Large intestine (tissue), 3 donors: Measurements from ENCODE around the gene CXCR4. TPM values are rescaled to one million over a fixed set of nuclear protein-coding genes. Genes with fewer than 3 reads are reported as not detected.
"Not testable (repeated sequence)": the region's sequence is repeated elsewhere in the genome, so short reads cannot be mapped to it uniquely, and the experiment has no call there.

ENCODE experiments used
- DNase-seq, 2 donors: peaks; one replicate each; pipeline versions ENCODE4 v3.0.0 to v3.0.0-alpha.2; 2013
- H3K27ac ChIP-seq: one replicate; pipeline ENCODE4 v1.5.1; 2013; ENCODE audit warnings: low read length
- H3K27me3 ChIP-seq: 2 replicates; pipeline ENCODE4 v1.6.1; 2013; ENCODE audit warnings: low read length; ENCODE audit not compliant: control insufficient read depth, insufficient read depth
- H3K36me3 ChIP-seq: 2 replicates; pipeline ENCODE4 v1.6.1; 2013; ENCODE audit warnings: low read length; ENCODE audit not compliant: control insufficient read depth, insufficient read depth
- H3K4me1 ChIP-seq: one replicate; pipeline ENCODE4 v1.6.1; 2013; ENCODE audit warnings: low read length; ENCODE audit not compliant: control insufficient read depth, insufficient read depth
- H3K4me3 ChIP-seq: one replicate; pipeline ENCODE4 v1.5.1; 2013; ENCODE audit warnings: low read length
- H3K9me3 ChIP-seq: one replicate; pipeline ENCODE4 v1.6.1; 2013; ENCODE audit warnings: mild to moderate bottlenecking, low read depth, low read length, moderate library complexity; ENCODE audit not compliant: control insufficient read depth
- WGBS: methylation state at CpG from one replicate; pipeline ENCODE4 v1.1.5; 2013; ENCODE audit warnings: low lambda C conversion rate; ENCODE audit not compliant: insufficient coverage; 5-methylcytosine and 5-hydroxymethylcytosine counted together
- polyA plus RNA-seq: library from polyadenylated mRNA; unstranded; fragments of 120-200 nt; gene quantifications from one replicate; pipeline ENCODE4 v1.2.1, GENCODE V29; 2013

The CXCR4 gene
- polyA plus RNA-seq, 1 donor: 17.8 TPM

DNA sequence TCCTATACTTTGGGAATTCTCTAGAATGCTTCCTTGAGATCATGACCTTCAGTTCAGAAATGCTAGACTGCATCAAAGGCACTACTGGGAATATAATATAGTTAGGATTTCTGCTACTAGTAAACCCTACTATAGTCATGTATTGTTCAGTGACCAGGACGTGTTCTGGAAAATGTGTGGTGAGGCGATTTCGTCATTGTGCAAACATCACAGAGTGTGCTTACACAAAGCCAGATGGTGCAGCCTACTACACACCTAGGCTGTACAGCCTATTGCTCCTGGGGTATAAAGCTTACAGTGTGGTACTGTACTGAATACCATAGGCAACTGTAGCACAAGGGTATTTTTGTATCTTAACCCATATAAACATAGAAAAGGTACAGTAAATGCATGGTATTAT lies 13.0 kb downstream of the CXCR4 start:
- Histone ChIP-seq H3K9me3 (no peaks in the 10 kb centered on the region), H3K36me3 (no peaks in the 10 kb centered on the region), H3K27me3 (peaks cover 4% of the 10 kb centered on the region), H3K27ac (no peak overlapping the region), H3K4me1 (no peaks in the 10 kb centered on the region), H3K4me3 (no peak overlapping the region)
- no CpG with 5 or more reads among the region's 3 CpGs for whole genome bisulfite sequencing
- DNase-seq: peak in 1 of 2 donors; percentile 22

DNA sequence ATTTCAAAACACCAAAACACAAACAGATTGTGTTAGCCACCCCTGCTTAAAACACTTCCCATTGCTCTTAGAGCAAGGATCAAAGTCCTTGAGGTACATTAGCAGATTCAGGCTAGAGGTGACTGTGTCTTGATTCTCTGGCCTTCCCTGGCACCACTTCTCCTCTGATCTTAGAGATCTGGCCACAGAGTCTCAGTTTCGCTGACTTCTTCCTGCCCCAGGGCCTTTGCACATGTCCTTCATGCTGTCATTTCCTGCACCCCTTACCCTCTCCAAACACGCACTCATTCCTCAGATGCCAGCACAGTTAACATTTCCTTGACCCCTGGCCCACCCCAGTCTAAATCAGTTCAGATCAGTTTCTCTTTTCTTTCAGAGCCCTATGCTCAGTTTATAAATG lies 16.9 kb downstream of the CXCR4 start:
- no peak overlapping the region for H3K4me3 ChIP-seq
- H3K9me3 ChIP-seq: no peaks in the 10 kb centered on the region
- WGBS: 100% methylated on average over 1 of the region's 2 CpGs
- H3K27me3 ChIP-seq: peaks cover 2% of the 10 kb centered on the region
- no peak for DNase-seq
- no peaks in the 10 kb centered on the region for H3K36me3 ChIP-seq
- no peak overlapping the region for H3K27ac ChIP-seq
- no peaks in the 10 kb centered on the region for H3K4me1 ChIP-seq

DNA sequence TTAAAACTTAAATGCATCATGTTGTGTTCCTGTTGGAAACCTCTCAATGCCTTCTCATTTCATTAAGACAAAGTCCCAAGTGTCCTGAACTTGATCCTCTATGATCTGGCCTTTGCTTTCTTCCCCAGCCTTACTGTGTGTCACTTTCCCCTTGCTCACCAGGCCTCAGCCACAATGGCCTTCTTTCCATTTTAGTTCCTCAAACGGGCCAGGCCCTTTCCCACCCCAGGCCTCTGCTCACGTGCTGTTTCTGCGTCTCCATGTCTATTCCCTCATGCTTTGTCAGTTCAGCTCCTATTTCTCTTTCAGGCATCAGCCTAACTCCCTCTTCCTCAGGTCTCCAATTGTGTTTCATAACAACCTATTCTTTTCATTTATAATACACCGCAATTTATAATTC lies 19.5 kb downstream of the CXCR4 start:
- 100% methylated on average over 1 of the region's 4 CpGs for WGBS
- no peaks in the 10 kb centered on the region for H3K9me3 ChIP-seq
- H3K4me3 ChIP-seq: no peak overlapping the region

DNA sequence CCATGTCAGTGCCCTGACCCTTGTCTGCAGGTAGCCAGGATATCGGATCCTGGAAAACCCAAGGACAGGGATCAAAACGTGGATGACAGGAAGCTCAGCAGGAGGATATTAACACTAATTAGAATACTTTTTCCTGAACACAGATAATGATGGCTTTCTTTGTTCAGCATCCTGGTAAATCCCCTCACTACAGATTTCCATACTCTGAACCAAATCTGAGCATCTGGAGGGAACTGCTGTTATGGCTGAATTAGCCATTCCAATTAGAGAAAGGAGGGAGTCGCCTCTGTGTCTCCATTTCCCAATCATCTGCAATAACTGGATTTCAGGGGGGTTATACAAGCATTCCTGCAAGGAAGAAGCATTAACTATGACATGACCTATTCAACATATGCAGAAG lies 24.4 kb downstream of the CXCR4 start:
- no peak for DNase-seq
- H3K4me1 ChIP-seq: no peaks in the 10 kb centered on the region
- no peaks in the 10 kb centered on the region for H3K9me3 ChIP-seq
- WGBS: 20% methylated on average over 1 of the region's 3 CpGs
- H3K4me3 ChIP-seq: no peak overlapping the region
- H3K27ac ChIP-seq: no peak overlapping the region
- no peaks in the 10 kb centered on the region for H3K27me3 ChIP-seq
- H3K36me3 ChIP-seq: no peaks in the 10 kb centered on the region

More for the DNA sequence above, 19.5 kb downstream of the CXCR4 start:
- no peaks in the 10 kb centered on the region for H3K4me1 ChIP-seq
- H3K27ac ChIP-seq: no peak overlapping the region
- DNase-seq: no peak
- no peaks in the 10 kb centered on the region for H3K36me3 ChIP-seq
- H3K27me3 ChIP-seq: peaks cover 2% of the 10 kb centered on the region

DNA sequence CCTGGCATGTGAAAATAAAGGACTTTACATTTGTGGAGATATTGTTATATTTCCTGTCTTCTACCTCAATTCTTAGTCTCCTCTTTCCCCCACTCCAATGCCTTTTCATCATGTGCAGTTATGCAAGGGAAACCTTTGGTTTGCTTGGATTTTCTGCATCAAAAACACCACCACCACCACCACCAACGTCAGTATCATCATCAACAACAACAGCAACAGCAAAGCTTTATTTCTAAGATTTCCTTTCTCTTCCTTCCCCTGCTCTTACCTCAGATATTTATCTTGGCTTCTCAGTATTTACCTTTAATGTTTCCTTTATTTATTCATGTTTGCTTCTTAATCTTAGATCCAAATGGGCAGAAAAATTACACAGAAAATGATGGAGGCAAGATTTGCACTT lies 26.1 kb downstream of the CXCR4 start:
- H3K36me3 ChIP-seq: no peaks in the 10 kb centered on the region
- no peak overlapping the region for H3K27ac ChIP-seq
- DNase-seq: no peak
- H3K4me3 ChIP-seq: no peak overlapping the region
- peaks cover 3% of the 10 kb centered on the region for H3K9me3 ChIP-seq
- 50% methylated on average over 1 of the region's 1 CpG for WGBS
- H3K4me1 ChIP-seq: no peaks in the 10 kb centered on the region
- no peaks in the 10 kb centered on the region for H3K27me3 ChIP-seq

DNA sequence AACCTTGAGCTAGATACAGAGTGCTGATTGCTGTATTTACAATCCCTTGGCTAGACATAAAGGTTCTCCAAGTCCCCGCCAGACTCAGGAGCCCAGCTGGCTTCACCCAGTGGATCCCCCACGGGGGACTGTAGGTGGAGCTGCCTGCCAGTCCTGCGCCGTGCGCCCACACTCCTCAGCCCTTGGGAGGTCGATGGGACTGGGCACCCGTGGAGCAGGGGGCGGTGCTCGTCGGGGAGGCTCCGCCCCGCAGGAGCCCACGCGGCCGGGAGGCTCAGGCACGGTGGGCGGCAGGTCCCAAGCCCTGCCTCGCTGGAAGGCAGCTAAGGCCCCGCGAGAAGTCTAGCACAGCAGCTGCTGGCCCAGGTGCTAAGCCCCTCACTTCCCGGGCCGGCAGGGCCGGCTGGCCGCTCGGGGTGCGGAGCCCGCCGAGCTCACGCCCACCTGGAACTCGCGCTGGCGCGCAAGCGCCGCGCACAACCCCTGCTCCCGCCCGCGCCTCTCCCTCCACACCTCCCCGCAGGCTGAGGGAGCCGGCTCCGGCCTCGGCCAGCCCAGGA lies 30.0 kb downstream of the CXCR4 start:
- not testable (repeated sequence) for H3K36me3 ChIP-seq, DNase-seq, H3K27ac ChIP-seq, H3K4me1 ChIP-seq, H3K27me3 ChIP-seq, H3K4me3 ChIP-seq, H3K9me3 ChIP-seq
- no CpG with 5 or more reads among the region's 43 CpGs for WGBS

DNA sequence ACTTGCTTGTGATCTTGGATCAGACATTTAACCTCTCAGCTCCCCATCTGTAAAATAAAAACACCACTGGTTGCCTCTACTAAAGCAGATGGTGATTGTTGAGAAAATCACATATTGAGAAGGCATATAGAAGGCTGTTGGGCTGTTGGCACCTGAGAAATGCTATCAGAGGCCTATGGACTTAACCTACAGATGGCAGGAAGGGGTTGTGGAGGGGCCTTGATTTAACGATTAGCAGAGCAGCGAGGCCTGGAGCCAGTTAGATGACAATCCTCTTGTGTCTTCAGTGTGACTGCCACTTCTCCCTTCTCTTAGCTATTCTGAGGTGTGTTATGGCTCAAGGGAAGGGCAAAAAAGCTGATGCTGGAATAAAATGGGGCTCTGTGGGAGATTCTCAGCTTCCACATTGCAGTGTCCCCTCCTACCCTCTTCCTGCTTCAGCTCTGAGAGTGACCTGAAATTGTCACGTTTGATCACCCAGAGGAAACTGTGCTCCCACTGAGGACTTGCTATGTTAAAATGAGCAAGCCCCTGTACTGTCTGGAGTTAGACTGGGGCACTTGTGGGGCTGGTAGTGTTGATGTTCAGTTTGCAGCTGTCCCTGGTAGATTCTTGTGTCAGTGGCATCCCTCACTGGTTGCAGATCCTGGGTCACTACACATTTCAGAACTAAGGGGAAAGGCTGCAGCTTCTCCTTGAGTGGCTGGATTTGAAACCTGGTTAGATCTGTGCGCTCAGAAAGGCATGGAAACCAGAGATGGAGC lies 31.5 kb downstream of the CXCR4 start:
- WGBS: no CpG with 5 or more reads among the region's 4 CpGs
- no peak for DNase-seq
- H3K36me3 ChIP-seq: no peaks in the 10 kb centered on the region
- peaks cover 3% of the 10 kb centered on the region for H3K9me3 ChIP-seq
- H3K4me1 ChIP-seq: no peaks in the 10 kb centered on the region
- no peak overlapping the region for H3K27ac ChIP-seq
- H3K4me3 ChIP-seq: no peak overlapping the region
- H3K27me3 ChIP-seq: no peaks in the 10 kb centered on the region

DNA sequence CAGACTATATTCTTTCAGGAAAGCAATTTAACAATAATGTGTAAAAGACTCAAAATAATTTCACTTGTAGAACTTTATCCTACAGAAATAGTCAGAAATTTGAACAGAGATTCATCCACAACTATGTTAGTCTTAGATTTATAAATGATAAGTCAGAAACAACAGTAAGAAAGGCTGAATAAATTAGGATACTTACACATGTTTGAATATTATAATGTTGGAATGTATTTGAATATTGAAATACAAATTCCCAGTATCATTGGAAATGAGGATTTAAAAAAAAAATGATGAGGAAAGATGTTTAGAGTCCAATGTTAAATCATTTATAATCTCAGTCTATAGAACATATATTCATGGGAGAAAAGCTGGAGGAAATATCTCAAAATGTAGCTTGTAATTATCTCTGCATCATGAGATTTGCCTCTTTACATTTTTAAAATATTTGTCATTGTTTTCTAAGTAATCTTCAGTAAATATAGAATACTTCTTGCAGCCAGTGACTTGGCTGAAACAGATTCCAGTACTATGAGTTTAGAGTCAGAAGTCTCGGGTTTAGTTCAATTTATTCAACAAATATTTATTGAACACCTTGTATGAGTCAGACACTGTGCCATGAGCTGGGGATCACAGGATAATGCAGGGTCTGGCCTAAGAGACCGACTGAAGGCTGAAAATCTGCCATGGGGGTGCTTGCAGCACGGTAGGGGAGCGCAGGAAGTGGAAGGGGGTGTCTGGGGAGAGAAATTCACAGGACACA lies 32.3 kb downstream of the CXCR4 start:
- DNase-seq: no peak

DNA sequence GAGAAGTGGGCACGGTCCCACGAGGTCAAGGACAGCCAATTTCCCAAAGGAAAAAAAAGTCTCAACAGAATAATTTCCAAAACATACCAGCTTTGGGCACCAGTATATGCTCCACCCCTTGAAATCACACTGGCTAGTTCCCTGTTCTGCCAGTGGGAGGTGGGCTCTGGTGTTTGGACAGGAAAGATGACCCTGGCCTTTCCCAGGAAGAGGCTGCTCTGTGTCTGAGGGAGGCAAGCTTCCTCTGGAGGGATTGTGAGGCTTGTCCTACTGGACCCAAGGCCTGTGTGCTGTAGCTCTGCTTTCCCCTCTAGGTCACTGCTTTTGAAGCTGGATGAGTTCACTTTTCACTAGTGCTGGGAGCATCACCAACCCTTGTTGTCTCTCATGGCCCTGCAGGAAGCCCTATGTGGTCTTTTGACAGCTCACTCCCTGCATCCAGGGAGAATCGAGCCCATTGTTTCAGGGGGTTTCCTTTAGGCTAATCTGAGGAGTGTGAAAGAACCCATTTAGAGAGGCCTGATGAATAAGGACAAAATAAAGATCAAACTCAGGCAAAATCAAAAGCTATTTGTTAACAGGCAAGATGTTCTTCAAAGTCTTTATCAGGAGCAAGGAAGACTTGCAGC lies 36.3 kb downstream of the CXCR4 start:
- no CpG with 5 or more reads among the region's 3 CpGs for WGBS
- Histone ChIP-seq H3K27ac (no peak overlapping the region), H3K9me3 (no peaks in the 10 kb centered on the region), H3K27me3 (no peaks in the 10 kb centered on the region), H3K4me3 (no peak overlapping the region), H3K36me3 (no peaks in the 10 kb centered on the region), H3K4me1 (no peaks in the 10 kb centered on the region)
- DNase-seq: no peak

More for the DNA sequence above, 32.3 kb downstream of the CXCR4 start:
- 92% methylated on average over 2 of the region's 4 CpGs for WGBS
- Histone ChIP-seq H3K36me3 (no peaks in the 10 kb centered on the region), H3K4me3 (no peak overlapping the region), H3K4me1 (no peaks in the 10 kb centered on the region), H3K9me3 (peaks cover 3% of the 10 kb centered on the region), H3K27ac (no peak overlapping the region), H3K27me3 (no peaks in the 10 kb centered on the region)

DNA sequence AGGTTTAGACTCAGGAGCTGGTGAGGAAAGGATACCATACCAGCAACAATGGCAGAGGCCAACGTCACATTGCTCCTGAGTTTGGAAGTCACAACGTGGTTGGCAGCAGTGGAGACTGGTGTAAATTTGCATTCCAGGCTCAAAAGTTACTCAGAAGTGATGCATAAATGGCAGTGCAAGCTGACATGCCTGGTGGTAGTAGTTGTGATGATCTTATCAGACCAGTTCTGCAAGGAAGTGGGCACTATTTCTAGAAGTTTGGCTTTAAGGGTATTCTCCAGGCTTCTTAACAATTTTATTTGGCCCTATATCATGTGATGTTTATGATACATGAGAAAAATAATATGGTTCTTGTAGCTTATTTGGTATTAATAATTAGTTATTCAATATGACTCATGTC lies 37.8 kb downstream of the CXCR4 start:
- Histone ChIP-seq H3K4me3 (no peak overlapping the region), H3K9me3 (no peaks in the 10 kb centered on the region), H3K27ac (no peak overlapping the region), H3K36me3 (no peaks in the 10 kb centered on the region), H3K27me3 (no peaks in the 10 kb centered on the region), H3K4me1 (no peaks in the 10 kb centered on the region)
- no CpG with 5 or more reads among the region's 2 CpGs for WGBS
- no peak for DNase-seq
